ENCODE results near the gene STK11.

STK11 gene

DNA sequence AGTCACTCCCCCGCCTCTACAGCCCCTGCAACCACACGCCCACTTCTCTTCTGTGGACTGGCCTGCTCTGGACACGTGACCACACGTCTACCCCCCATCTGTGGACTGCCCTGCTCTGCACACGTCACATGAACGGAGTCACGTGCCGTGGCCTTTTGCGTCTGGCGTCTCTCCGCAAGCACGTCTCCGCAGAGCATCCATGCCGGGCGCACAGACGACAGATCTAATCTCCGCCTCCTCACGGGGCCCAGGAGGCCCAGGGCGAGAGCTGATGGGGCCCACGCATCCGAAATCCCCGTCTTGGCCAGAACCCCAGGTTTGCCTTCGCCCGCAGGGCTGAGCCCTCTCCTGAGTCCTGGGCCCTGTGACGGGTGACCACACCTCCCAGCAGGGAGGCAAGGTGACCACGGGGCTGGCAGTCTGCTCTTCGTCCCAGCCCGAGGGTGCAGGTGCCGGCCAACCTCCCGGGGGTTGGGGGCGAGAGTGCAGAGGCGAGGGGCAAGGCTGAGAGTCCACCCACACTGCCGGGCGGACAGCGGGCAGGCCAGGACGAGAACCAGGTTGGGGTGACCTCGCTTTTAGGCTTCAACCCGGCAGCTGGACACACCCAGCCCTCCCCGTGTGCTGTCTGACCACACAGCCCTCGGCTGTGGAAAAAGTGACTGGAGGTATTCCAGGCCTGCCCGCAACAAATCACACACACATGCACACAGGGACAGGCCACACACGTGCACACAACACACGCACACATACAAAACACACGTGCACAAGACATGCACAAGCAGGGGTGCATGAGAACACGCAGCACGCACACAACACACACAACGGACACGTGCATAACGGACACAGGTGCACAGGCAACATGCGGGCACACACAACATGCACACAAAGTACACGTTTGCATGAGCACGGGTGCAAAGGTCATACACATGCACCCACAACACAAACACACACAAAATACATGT lies 35.4 kb upstream of the STK11 start:
- DNase-seq (ENCODE audit: low read depth): peak; percentile 47
- H3K4me3 ChIP-seq (replicated peaks; ENCODE audit: low read depth, low read length): no peak overlapping the region
- TF ChIP-seq, protein P1, sequence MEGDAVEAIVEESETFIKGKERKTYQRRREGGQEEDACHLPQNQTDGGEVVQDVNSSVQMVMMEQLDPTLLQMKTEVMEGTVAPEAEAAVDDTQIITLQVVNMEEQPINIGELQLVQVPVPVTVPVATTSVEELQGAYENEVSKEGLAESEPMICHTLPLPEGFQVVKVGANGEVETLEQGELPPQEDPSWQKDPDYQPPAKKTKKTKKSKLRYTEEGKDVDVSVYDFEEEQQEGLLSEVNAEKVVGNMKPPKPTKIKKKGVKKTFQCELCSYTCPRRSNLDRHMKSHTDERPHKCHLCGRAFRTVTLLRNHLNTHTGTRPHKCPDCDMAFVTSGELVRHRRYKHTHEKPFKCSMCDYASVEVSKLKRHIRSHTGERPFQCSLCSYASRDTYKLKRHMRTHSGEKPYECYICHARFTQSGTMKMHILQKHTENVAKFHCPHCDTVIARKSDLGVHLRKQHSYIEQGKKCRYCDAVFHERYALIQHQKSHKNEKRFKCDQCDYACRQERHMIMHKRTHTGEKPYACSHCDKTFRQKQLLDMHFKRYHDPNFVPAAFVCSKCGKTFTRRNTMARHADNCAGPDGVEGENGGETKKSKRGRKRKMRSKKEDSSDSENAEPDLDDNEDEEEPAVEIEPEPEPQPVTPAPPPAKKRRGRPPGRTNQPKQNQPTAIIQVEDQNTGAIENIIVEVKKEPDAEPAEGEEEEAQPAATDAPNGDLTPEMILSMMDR (IDR thresholded peaks at IDR 0.05; ENCODE audit: low read length, missing control alignments): no peak

DNA sequence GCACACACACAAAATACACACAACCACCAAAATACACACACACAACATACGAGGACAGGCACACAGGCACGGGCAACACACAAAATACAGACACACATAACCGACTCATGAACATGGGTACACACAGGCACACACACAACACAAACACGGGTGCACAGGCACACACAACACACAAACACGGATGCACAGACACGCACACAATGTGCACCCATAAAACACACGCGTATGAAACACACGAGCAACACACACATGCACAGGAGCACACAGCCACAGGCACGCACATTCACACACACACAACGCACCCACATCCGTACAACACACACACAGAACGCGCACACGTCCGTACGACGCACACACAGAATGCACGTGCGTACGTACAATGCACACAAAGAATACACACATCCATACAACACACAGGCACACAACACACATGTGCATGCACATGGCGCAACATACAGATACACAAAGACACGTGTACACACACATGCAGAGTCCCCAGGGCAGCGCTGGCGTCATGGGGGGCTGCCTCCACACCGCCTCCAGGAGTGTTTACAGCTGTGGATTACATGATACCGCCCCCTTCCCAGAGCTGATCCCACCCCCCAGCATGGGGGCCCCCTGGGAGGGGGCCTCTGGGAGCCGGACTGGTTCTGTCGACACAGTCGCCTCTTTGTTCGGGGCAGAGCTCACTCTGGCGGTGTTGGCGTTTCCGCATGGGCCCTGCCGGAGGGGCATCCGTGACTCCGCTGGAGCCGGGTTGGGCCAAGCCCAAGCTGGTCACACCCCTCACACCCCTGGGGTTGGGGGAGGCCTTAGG lies 34.4 kb upstream of the STK11 start:
- peak overlapping the region; percentile 88 for H3K4me3 ChIP-seq (replicated peaks; ENCODE audit: low read depth, low read length)
- DNase-seq (ENCODE audit: low read depth): no peak

DNA sequence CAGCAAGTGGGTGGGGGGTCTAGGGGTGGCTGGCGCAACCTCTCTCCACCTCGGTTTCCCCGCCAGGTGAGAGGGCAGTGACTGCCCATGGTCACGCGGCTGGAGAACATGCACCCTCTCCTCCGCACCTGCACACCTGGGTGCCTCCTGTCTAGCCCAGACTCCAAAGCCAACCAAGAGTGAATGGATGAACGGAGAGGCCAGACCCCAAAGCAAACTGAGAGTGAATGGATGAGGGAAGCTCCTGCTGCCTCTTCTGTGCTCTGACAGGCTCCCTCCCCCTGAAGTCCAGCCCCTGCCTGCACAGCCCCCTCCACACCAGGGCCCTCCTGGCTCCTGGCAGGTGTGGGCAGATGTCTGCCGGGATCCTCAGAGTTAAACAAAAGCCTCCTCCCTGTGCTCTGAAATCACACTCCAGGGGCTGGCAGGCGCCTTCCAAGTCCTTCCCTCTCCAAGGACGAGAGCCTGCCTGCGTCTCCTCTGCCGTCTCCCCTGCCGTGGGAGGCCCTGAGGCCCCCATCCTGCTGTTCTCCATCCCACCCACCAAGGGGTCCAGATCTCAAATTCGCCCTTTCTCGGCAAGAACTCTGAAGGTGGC lies 33.7 kb upstream of the STK11 start:
- TF ChIP-seq, protein P1 (IDR thresholded peaks at IDR 0.05; ENCODE audit: low read length, missing control alignments): no peak
- peak overlapping the region; percentile 88 for H3K4me3 ChIP-seq (replicated peaks; ENCODE audit: low read depth, low read length)
- DNase-seq (ENCODE audit: low read depth): no peak

More for the DNA sequence above, 34.4 kb upstream of the STK11 start:
- TF ChIP-seq, protein P1 (IDR thresholded peaks at IDR 0.05; ENCODE audit: low read length, missing control alignments): no peak

DNA sequence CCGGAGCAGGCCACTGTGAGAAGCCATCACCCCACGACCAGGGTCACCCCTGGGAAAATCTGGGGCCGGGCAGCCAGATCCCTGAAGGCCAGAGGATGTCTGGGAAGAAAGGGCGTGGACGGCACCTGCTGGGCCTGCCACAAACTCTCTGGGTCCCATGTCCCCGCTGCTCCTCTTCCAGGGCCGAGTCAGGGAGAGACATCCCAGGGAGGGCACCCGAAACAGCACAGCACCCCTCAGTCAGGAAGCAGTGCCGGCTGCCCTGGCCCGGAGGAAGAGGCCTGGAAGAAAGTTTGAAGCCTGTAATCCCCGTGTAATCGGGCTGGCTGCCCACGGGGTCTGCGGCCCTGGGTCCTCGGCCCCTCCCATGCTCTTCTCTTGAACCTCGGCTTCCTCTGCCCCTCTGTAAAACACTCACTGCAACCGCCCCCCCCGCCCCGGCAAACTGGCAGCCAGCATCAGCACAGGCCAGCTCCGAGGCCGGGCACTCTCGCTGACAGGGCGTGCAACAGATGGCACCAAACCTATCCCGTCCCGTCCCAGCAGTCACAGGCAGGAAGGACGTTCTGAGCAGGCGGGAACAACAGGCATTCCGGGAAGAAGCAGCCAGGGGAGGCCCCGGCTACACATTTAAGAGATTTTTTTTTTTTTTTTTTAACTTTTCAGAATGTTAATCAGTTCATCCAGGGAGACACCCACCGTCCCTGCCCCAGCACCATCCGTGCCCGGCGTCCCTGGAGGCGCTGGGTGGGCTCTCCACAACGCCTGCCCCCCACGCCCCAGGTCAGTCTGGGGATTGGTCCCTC lies 33.0 kb upstream of the STK11 start:
- TF ChIP-seq, protein P1 (IDR thresholded peaks at IDR 0.05; ENCODE audit: low read length, missing control alignments): no peak
- peak; percentile 85 for DNase-seq (ENCODE audit: low read depth)
- peak overlapping the region; percentile 88 for H3K4me3 ChIP-seq (replicated peaks; ENCODE audit: low read depth, low read length)

DNA sequence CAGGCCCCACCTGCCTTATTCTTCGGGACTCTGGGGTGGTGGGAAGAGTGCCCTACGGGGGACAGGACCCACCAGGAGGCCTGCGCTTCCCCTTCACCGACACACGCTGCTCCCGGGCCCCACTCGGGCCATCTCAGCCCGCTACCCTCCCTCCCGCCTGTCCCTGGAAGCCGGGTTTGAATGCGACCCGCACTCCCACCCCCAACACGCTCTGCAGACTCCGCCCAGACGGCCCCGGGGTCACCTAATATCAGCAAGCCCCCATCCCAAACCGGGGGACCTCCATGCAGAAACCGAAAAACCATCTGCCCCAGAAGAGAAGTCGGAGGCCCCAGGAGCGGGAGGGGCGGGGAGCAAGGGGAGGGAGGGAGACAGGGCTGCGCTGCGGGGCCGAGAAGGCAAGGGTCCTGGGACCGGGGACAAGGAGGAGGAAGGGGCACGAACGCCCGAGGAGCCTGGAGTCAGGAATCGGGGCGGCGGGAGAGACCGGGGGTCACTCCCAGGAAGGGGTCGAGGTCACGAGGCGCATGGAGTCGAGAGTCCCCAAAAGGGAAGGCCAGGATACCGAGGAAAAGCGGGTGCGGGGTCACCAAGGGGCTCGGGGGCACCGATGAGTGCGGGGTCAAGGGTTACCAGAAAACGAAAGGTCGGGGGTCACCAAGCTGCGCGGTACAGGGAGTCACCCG lies 32.3 kb upstream of the STK11 start:
- peak overlapping the region; percentile 88 for H3K4me3 ChIP-seq (replicated peaks; ENCODE audit: low read depth, low read length)
- TF ChIP-seq, protein P1 (IDR thresholded peaks at IDR 0.05; ENCODE audit: low read length, missing control alignments): no peak
- peak; percentile 22 for DNase-seq (ENCODE audit: low read depth)

Data from fibroblast of pulmonary artery (primary cell).